H1 (cell line): ENCODE results near the gene SGPP2. TPM values are rescaled to one million over a fixed set of nuclear protein-coding genes. Genes with fewer than 3 reads are reported as not detected.

Source experiments
- CTCF ChIA-PET: fragments of 300-600 bp; sonication (Branson Sonifier 250); formaldehyde crosslinking; loops from one replicate; lab custom pipeline; 2021; ENCODE audit not compliant: partially characterized antibody; lab: Charles Lee
- POLR2A ChIA-PET: fragments of 300-600 bp; sonication (Branson Sonifier 250); formaldehyde crosslinking; loops from one replicate; lab custom pipeline; 2021; ENCODE audit warnings: inconsistent platforms; ENCODE audit not compliant: partially characterized antibody; lab: Charles Lee
- DNase-seq, 2 experiments: peaks; one replicate each; pipeline versions ENCODE4 v3.0.0 to v3.0.0-alpha.2; 2010 to 2022; ENCODE audit warnings: low spot score in 2 of 2, low read depth in 1 of 2, mixed read lengths in 1 of 2
- FAIRE-seq: peaks from 2 replicates; lab custom pipeline; 2011; peaks lifted over from hg19 to GRCh38; lab: Jason Lieb, UNC
- H2AFZ ChIP-seq: 2 replicates; pipeline ENCODE4 v1.8.1; 2012; ENCODE audit warnings: low read length, inconsistent platforms
- H2AK5ac ChIP-seq: 2 replicates; pipeline ENCODE4 v1.6.1; 2013; ENCODE audit warnings: low read depth, low read length
- H2BK120ac ChIP-seq: replicated peaks from 2 replicates; pipeline ENCODE3; 2013; ENCODE audit warnings: low read depth, low read length, inconsistent platforms
- H2BK12ac ChIP-seq: 2 replicates; pipeline ENCODE4 v1.6.1; 2013; ENCODE audit warnings: low read depth, low read length
- H2BK15ac ChIP-seq: 2 replicates; pipeline ENCODE4 v1.6.1; 2013; ENCODE audit warnings: low read length
- H2BK20ac ChIP-seq: 2 replicates; pipeline ENCODE4 v1.6.1; 2013; ENCODE audit warnings: low read length
- H2BK5ac ChIP-seq: 2 replicates; pipeline ENCODE4 v1.6.1; 2013; ENCODE audit warnings: low read depth, low read length
- H3K14ac ChIP-seq: 2 replicates; pipeline ENCODE4 v1.6.1; 2013; ENCODE audit warnings: inconsistent platforms; ENCODE audit not compliant: insufficient read length
- H3K18ac ChIP-seq: 2 replicates; pipeline ENCODE4 v1.6.1; 2013; ENCODE audit warnings: low read length; ENCODE audit errors: extremely low read depth
- H3K23ac ChIP-seq: 2 replicates; pipeline ENCODE4 v1.6.1; 2013; ENCODE audit warnings: inconsistent platforms; ENCODE audit not compliant: insufficient read length
- H3K23me2 ChIP-seq: 2 replicates; pipeline ENCODE4 v1.6.1; 2013; ENCODE audit warnings: low read depth, low read length
- H3K27ac ChIP-seq: 2 replicates; pipeline ENCODE4 v1.6.1; 2011; ENCODE audit warnings: low read depth, low read length, inconsistent platforms
- H3K27me3 ChIP-seq, 4 experiments: replicated peaks in 1 of 4; 1 replicate in 1 of 4; 2 replicates in 3 of 4; pipeline versions ENCODE4 v1.6.1 to v1.8.1; 2011 to 2013; ENCODE audit warnings: low read length in 3 of 4, mild to moderate bottlenecking in 3 of 4, inconsistent platforms in 2 of 4, mixed read lengths in 2 of 4, moderate library complexity in 1 of 4; ENCODE audit not compliant: control insufficient read depth in 3 of 4, insufficient read depth in 3 of 4; ENCODE audit errors: extremely low read depth in 1 of 4
- H3K36me3 ChIP-seq, 4 experiments: 2 replicates each; pipeline versions ENCODE4 v1.6.1 to v1.8.1; 2011 to 2013; ENCODE audit warnings: mild to moderate bottlenecking in 4 of 4, low read length in 3 of 4, moderate library complexity in 2 of 4, control low read depth in 1 of 4, inconsistent platforms in 1 of 4; ENCODE audit not compliant: insufficient read depth in 4 of 4, control insufficient read depth in 2 of 4
- H3K4ac ChIP-seq: replicated peaks from 2 replicates; pipeline ENCODE3; 2013; ENCODE audit warnings: low read length, low read depth, mixed read lengths, inconsistent platforms; ENCODE audit not compliant: insufficient read length
- H3K4me1 ChIP-seq, 4 experiments: replicated peaks in 1 of 4; 1 replicate in 1 of 4; 2 replicates in 3 of 4; pipeline versions ENCODE4 v1.6.1 to v1.8.1; 2011 to 2013; ENCODE audit warnings: low read length in 3 of 4, inconsistent platforms in 2 of 4, mixed read lengths in 1 of 4; ENCODE audit not compliant: insufficient read depth in 4 of 4, control insufficient read depth in 3 of 4
- H3K4me2 ChIP-seq, 2 experiments: 2 replicates each; pipeline versions ENCODE4 v1.6.1 to v1.8.1; 2011 to 2013; ENCODE audit warnings: low read depth in 2 of 2, low read length in 2 of 2, control low read depth in 1 of 2, inconsistent platforms in 1 of 2, mild to moderate bottlenecking in 1 of 2; ENCODE audit not compliant: insufficient read depth in 1 of 2
- H3K4me3 ChIP-seq, 4 experiments: fragments of 200-600, 300-600 bp in 1 of 4; sonication (generic), shearing (Covaris generic), sonication (Bioruptor Twin) in 1 of 4; 2 replicates each; pipeline versions ENCODE4 v1.5.1 to v1.8.1; 2011 to 2016; ENCODE audit warnings: low read length in 4 of 4, low read depth in 3 of 4, control low read depth in 2 of 4, inconsistent platforms in 2 of 4, mild to moderate bottlenecking in 2 of 4, mixed read lengths in 1 of 4, moderate library complexity in 1 of 4; ENCODE audit not compliant: insufficient read depth in 2 of 4; ENCODE audit errors: extremely low read depth in 1 of 4
- H3K56ac ChIP-seq: replicated peaks from 2 replicates; pipeline ENCODE3; 2013; ENCODE audit warnings: low read depth, mild to moderate bottlenecking, mixed read lengths, low read length, inconsistent platforms; ENCODE audit not compliant: insufficient read length
- H3K79me1 ChIP-seq: 2 replicates; pipeline ENCODE4 v1.6.1; 2013; ENCODE audit warnings: low read depth, low read length, control low read depth
- H3K79me2 ChIP-seq, 2 experiments: 2 replicates each; pipeline versions ENCODE4 v1.6.1 to v1.8.1; 2012 to 2013; ENCODE audit warnings: low read length in 2 of 2, mild to moderate bottlenecking in 2 of 2, inconsistent platforms in 1 of 2; ENCODE audit not compliant: insufficient read depth in 2 of 2, control insufficient read depth in 1 of 2
- H3K9ac ChIP-seq, 4 experiments: replicated peaks in 1 of 4; 1 replicate in 1 of 4; 2 replicates in 3 of 4; pipeline versions ENCODE4 v1.6.1 to v1.8.1; 2011 to 2013; ENCODE audit warnings: low read depth in 3 of 4, low read length in 3 of 4, control low read depth in 2 of 4, mild to moderate bottlenecking in 2 of 4, moderate library complexity in 2 of 4, inconsistent platforms in 1 of 4; ENCODE audit errors: extremely low read depth in 1 of 4
- H3K9me3 ChIP-seq, 2 experiments: 2 replicates each; pipeline versions ENCODE4 v1.6.1 to v1.8.1; 2012 to 2013; ENCODE audit warnings: mild to moderate bottlenecking in 2 of 2, moderate library complexity in 2 of 2, control low read depth in 1 of 2, inconsistent platforms in 1 of 2, low read depth in 1 of 2, low read length in 1 of 2, mixed read lengths in 1 of 2; ENCODE audit not compliant: insufficient read depth in 2 of 2
- H4K20me1 ChIP-seq, 2 experiments: replicated peaks in 1 of 2; 2 replicates each; pipeline versions ENCODE3 to v1.8.1; 2011 to 2013; ENCODE audit warnings: inconsistent platforms in 2 of 2, low read length in 2 of 2, mild to moderate bottlenecking in 1 of 2; ENCODE audit not compliant: insufficient read depth in 2 of 2, control insufficient read depth in 1 of 2
- H4K5ac ChIP-seq: 2 replicates; pipeline ENCODE4 v1.6.1; 2013; ENCODE audit warnings: low read length, low read depth, mixed read lengths, inconsistent platforms; ENCODE audit not compliant: insufficient read length
- H4K8ac ChIP-seq: 2 replicates; pipeline ENCODE4 v1.8.0; 2013; ENCODE audit warnings: mild to moderate bottlenecking, moderate library complexity, low read length, inconsistent platforms; ENCODE audit not compliant: insufficient read depth; ENCODE audit errors: extremely low read depth
- H4K91ac ChIP-seq: replicated peaks from 2 replicates; pipeline ENCODE3; 2013; ENCODE audit warnings: low read length, mixed read lengths, inconsistent platforms; ENCODE audit not compliant: insufficient read length
- CHD1 ChIP-seq: IDR thresholded peaks from 2 replicates; pipeline ENCODE4 v1.6.1; 2012; ENCODE audit warnings: low read depth, low read length, improper control_type of control experiment
- HDAC6 ChIP-seq: IDR thresholded peaks from one replicate; pipeline ENCODE4 v1.7.1; 2012; ENCODE audit warnings: low read depth, mild to moderate bottlenecking, inconsistent platforms, low read length, moderate library complexity
- KDM5A ChIP-seq: fragments of 200-600 bp; IDR thresholded peaks from 2 replicates; pipeline ENCODE4 v1.7.1; 2012; ENCODE audit warnings: mild to moderate bottlenecking, low read length, inconsistent platforms, mixed read lengths
- SAP30 ChIP-seq: fragments of 300-600 bp; sonication (generic); IDR thresholded peaks from 2 replicates; pipeline ENCODE4 v1.7.1; 2012; ENCODE audit warnings: low read length, moderate library complexity, mild to moderate bottlenecking, inconsistent platforms; ENCODE audit not compliant: insufficient read depth, insufficient replicate concordance
- SIX5 ChIP-seq: IDR thresholded peaks from 2 replicates; pipeline ENCODE4 v1.6.1; 2011; ENCODE audit warnings: mild to moderate bottlenecking, low read depth, low read length
- TBP ChIP-seq: IDR thresholded peaks from 2 replicates; pipeline ENCODE4 v1.6.1; 2011; ENCODE audit warnings: low read depth, low read length, improper control_type of control experiment
- TEAD4 ChIP-seq: IDR thresholded peaks from 2 replicates; pipeline ENCODE4 v1.6.1; 2012; ENCODE audit warnings: low read depth, low read length, inconsistent platforms, mixed read lengths
- WGBS, 2 experiments: shearing (Covaris generic) in 1 of 2; methylation state at CpG; one replicate each; pipeline versions ENCODE4 v1.1.6 to v1.1.7; 2013 to 2015; ENCODE audit warnings: low lambda C conversion rate in 2 of 2, mixed read lengths in 2 of 2, inconsistent platforms in 1 of 2, low coverage in 1 of 2, missing lambda C conversion rate in 1 of 2; ENCODE audit not compliant: insufficient replicate concordance in 2 of 2, insufficient coverage in 1 of 2, insufficient read length in 1 of 2; ENCODE audit errors: extremely low coverage in 1 of 2, missing lambda C conversion rate in 1 of 2; 5-methylcytosine and 5-hydroxymethylcytosine counted together
- polyA plus RNA-seq, 7 experiments: library from polyadenylated mRNA; depleted of rRNA in 3 of 7; stranded (reverse) in 5 of 7; unstranded in 2 of 7; fragments of >200 nt in 5 of 7; fragments of 200-250 nt in 2 of 7; gene quantifications; 1 replicate in 5 of 7; 2 replicates in 1 of 7; 4 replicates in 1 of 7; pipeline versions ENCODE4 v1.2.1 to v1.2.3, GENCODE V29; 2011 to 2013; ENCODE audit warnings: missing spikeins in 2 of 7, mixed read lengths in 2 of 7
- total RNA-seq: library from RNA; stranded (reverse); fragmentation: NEBNext Ultra II Directional; extraction: Animal tissue kit (Norgen Biotek cat#: 25700); gene quantifications from 2 replicates; pipeline ENCODE4 v1.2.1, GENCODE V29; 2021

The SGPP2 gene
- total and polyA plus RNA-seq, 2 of the 8 experiments (the other 6 are each of a cell fraction or from before 2014, with no cell fraction given) = 0.29 TPM; not detected in 1

- Histone ChIP-seq H3K79me1 (no peaks in the 10 kb centered on the region), H3K27ac (no peak overlapping the region), H4K91ac (no peak overlapping the region), H3K56ac (no peak overlapping the region), H3K36me3 (no peaks in the 10 kb centered on the region), H2BK20ac (no peak overlapping the region), H4K5ac (no peak overlapping the region)
- FAIRE-seq = no peak
- POLR2A ChIA-PET = no interaction called here
- TF ChIP-seq TEAD4 = no peak
- no peak for TF ChIP-seq CHD1
- no peak for TF ChIP-seq SIX5
- no peak for TF ChIP-seq KDM5A
- no peak for TF ChIP-seq SAP30
- no peak for TF ChIP-seq HDAC6
- TF ChIP-seq TBP = no peak
- TF ChIP-seq, all 59 proteins: peak for 0
- Histone ChIP-seq H3K9ac (no peak overlapping the region), H2AK5ac (no peak overlapping the region), H3K27me3 (no peaks in the 10 kb centered on the region), H2BK15ac (no peak overlapping the region), H3K23ac (no peak overlapping the region), H4K20me1 (no peaks in the 10 kb centered on the region), H2BK12ac (no peak overlapping the region), H3K9me3 (no peaks in the 10 kb centered on the region), H2BK120ac (no peak overlapping the region), H4K8ac (no peak overlapping the region), H3K4ac (no peak overlapping the region), H3K14ac (no peak overlapping the region), H3K4me2 (no peak overlapping the region), H3K4me3 (no peak overlapping the region), H3K23me2 (no peaks in the 10 kb centered on the region), H3K79me2 (no peaks in the 10 kb centered on the region), H2BK5ac (no peak overlapping the region), H2AFZ (no peak overlapping the region), H3K4me1 (no peaks in the 10 kb centered on the region), H3K18ac (no peak overlapping the region)
- no peak for DNase-seq
- WGBS, 2 experiments = 72% methylated on average over 5 of the region's 5 CpGs; no CpG with 5 or more reads in 1 of the 2 experiments
- CTCF ChIA-PET = interaction anchor here (1.0 kb wide), 1 partner anchor 120 kb away, joined by 3 read pairs; no protein-coding TSS in a partner anchor
Observed at GRCh38 chr2:222442665-222443064, 18.3 kb downstream of the SGPP2 start.
